HG03378 (cell line): Measurements from ENCODE around the gene ARMC9.
"Not testable (repeated sequence)": the region's sequence is repeated elsewhere in the genome, so short reads cannot be mapped to it uniquely, and the experiment has no call there.

Experiments
- ATAC-seq: cut with Tn5 transposase; IDR thresholded peaks from one replicate; pipeline ENCODE4 v1.9.1; 2021; ENCODE audit warnings: mild to moderate bottlenecking, moderate library complexity; ENCODE audit not compliant: unreplicated experiment

Gene ARMC9

DNA sequence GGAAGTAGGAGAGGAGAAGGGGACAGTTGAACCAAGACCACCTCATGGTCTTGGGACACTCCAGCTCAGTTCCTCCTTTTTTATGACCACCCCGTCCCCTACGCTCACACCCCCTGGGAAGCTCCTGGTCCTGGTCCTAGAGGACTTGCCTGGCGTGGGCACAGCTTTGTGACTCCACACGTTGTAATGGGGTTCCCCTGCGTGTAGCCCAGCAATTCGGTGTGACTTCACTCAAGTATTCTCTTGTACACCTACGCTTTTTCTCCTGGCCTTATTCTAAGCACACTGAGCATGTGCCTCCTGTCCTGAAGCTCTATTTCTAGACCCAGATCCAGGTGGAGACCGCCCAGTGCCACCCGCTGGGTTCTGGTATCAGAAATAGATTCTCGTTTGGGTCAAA lies 161.0 kb downstream of the ARMC9 start:
- no peak for ATAC-seq

DNA sequence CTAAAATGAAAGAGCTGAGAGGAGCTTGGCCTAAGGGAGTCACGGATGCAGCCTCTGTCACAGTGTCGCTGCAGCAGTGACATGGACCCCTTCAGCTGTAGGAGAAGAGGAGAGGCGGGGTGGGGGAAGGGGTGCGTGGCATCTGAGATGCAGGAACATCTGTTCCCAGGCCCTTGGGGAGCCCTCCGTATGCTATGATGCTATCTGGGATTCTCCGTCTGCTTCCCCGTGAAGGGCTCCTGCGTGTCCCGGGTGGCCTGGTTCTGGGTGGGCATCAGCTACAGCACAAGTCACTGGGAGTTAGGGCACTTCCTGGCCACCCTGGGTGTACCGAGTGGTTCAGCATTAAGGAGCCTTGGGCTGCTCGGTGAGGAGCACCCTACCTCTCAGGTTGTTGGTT lies 161.5 kb downstream of the ARMC9 start:
- ATAC-seq = no peak

DNA sequence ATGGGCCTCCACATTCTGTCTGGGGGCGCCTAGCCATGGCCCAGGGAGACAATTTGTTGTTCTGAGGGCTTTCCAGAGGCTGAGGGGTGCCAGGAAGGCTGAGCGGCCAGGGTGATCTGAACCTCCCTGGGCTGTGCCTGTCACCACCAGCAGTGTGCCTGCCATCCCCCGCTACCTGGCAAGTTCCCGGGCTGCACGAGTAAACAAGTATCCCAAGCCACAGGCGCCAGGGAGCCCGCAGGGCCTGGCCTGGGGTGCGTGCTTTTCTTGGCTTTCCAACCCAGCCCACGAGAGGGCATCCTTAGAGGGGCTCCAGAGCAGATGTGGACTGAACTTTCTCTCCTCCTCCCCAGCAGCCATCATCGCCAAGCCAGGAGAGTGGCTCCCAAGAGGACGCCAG lies 162.0 kb downstream of the ARMC9 start:
- no peak for ATAC-seq

DNA sequence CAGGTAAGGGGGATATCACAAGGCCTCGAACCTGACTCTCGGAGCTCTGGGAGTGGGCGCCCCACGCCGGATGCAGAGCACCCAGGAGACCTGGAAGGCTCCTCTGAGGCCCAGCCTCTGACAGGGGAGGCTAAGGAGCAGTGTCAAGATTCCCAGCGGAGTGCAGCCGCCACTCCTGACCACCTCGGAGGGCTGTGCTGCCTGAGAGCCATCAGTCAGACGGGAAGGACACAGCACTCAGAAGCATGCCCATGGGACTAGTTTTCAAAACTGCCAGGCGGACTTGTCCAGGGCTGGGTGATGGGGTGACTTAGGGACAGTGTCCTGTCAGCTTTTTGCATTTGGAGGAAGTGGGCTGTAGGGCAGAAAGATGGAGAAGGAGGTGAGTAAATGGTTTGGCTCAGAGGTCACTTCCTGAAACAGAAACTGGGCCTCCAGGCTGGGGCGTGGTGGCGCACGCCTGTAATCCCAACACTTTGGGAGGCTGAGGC lies 162.5 kb downstream of the ARMC9 start:
- no peak for ATAC-seq

DNA sequence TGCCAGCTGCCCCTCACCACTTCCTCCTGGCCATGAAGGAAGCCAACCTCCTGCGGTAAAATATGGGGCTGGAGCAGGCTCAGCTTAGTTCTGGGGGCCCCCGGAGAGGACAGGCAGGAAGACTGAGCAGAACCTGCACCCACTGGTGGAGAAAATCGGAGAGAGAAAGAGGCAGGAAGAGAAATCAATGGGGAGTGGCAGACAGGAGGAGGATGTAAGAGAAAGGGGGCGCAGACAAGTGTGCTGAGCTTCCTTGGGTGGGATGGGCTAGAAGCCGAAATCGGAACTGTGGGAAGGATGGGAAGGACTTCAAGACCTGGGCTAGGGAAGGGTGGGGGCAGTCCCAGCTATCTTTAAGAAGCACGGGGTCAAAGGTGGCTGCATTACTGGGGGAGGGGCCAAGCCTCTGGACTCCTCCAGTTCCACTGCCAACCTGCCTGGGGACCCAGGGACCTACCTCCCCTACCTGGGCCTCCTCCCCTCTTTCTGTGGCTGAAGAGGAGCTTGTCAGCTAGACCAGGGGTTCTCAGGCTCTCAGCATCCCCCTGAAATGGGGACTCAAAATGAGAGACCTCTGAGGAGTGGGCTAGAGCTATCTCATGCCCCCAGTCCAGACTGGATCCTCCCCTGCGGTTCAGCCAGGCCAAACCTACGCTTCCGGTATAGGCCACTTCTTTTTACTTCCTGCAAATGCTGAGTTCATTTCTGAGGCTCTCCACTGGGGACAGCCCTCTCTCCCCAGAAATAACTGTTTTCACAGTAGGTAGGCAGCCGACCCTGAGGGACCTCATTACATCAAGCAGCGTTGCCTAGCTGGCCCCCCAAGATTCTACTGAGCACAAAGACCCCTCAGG lies 163.5 kb downstream of the ARMC9 start:
- peak; percentile 93 for ATAC-seq

DNA sequence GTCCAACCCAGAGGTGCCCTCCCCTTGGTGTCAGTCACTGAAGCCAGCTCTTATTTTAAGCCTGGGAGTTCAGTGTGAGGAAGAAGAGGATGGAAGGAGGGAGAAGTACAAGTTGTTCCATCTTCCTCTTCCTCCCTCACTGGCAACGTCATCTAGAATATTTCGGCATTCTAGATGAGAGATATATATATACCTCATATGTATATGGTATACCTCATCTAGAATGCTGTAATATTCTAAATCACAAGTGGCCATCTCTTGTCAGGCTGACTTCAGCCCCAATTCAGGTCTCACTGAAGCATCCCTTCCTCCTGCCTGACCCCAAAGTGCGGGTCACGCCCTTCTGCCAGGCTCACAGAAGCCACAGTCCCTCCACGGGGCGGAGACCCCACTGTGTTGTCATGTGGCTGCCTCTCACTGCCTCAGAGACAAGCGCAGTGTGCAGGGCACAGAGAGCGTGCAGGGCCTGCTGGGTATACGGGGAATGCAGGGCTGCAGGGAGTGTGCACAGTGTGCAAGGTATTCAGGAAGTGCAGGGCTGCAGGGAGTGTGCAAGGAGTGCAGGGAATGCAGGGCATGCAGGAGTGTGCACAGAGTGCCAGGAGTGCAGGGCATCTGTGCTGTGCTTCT lies 164.2 kb downstream of the ARMC9 start:
- peak; percentile 2 for ATAC-seq

DNA sequence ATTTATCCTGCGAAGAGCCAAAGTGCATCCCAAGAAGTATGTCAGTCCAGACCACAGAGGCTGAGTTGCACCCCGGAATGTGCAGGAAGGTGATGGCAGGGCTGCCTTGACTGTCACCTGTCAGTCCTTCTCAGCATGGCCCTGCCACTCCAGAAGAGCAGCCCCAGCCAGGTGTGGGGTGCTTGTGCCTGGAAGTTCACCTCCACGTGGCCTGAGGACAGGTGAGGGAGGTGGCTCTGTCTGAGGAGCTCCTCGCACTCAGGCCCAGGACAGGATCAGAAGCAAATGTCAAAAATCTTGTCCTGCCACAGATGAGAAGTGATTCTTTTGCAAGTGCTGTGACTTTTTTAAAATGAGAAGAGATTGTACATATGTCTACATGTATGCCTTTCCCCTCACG lies 165.6 kb downstream of the ARMC9 start:
- no peak for ATAC-seq

DNA sequence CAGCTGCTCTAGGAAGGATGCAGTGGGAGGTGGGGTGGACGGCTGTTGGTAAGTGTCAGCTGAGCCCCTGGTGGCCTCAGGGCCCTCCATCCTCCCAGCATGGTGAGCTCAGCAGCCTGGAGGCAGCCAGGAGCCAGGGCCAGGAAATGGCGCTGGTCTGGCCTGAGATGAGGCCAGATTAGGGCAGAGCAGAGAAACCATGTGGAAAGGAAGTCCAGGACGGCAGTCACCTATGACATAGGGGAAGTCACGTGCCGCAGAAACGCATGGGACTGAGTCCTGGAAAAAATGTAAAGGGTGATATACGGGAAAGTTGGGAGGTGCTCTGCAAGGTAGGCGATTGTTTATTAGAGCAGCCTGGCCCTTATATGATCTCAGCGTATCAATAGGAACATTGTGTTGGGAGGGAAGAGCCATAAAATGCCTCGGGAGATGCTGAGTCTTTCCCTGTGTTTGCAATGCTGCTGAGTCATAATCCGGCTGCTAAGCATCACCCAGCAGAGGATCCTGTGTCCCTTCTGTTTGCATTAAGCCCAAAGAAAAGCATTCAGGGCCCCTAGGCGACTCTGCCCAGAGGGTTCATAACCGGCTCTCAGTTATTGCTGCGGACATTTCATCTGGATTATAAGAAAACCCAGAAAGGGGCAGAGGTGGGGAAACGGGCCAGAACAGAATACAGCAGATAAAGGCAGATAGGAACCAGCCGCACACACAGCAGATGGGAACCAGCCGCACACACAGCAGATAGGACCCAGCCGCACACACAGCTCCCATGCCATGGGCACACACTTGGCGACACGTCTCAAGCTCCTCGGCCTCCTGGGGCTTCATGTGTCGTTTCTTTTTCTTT lies 166.8 kb downstream of the ARMC9 start:
- no peak for ATAC-seq

DNA sequence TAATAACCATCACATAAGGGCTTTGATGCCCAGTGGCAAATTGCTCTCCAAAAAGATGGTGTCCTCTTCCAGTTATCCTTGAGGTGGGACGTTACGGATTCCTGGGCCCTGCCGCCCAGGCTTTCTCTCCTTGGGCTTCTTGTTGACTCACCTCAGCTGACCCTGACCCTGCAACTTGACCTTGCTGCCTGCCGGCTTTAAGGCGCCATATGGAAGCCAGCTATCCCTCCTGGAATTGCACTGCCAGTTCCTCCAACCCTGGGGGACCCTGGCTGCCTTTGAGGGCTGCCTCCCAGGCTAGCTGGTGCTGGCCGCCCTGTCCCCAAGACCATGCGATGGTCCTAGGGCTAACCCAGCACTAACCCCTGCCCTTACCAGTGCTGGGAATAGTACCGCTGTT lies 168.7 kb downstream of the ARMC9 start:
- ATAC-seq = no peak

DNA sequence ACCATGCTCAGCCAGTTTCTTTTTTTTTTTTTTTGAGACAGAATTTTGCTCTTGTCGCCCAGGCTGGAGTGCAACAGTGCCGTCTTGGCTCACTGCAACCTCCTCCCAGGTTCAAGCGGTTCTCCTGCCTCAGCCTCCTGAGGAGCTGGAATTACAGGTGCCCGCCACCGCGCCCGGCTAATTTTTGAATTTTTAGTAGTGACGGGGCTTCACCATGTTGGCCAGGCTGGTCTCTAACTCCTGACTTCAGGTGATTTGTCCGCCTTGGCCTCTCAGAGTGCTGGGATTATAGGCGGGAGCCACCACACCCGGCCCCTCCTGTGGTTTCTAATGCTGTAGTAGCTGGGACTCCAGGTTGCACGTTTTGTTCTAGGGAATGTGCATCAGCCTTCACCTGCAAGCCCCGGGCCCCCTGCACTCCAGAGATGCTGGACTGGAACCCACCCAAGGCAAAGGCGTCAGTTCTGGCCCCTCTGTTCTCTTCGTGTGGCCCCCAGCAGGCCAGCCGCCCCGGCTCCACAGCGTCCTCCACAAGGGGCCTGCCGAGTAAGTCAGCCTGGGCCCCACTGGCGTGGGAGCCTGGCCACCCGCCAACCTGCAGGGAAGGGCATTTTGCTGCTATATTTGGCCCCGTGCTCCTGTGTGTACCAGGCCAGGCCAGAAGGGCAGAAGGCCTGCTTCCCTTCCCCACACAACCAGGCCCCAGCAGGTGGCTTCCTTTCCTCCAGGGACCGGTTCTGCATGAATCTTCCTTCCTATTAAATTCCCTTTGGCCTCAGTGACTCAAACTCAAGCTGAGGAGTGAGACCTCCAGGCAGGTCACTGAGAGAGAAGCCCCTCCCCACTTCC lies 171.4 kb downstream of the ARMC9 start:
- no peak for ATAC-seq

DNA sequence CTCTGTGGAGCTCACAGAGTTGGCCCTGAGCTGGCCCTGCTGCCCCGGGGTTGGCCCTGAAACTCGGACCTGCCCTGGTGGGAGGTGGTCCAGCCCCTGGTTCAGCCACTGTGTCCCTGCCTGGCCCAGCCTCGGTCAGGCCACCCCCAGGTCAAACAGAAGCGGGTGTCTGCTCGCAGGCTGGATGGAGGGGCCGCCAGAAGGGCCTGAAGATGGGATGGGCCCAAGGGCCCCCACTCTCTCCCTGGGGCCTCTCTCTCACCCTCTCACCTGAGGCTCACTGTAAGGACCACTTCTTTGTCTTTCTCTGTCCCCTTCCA lies 172.0 kb downstream of the ARMC9 start:
- ATAC-seq = no peak

DNA sequence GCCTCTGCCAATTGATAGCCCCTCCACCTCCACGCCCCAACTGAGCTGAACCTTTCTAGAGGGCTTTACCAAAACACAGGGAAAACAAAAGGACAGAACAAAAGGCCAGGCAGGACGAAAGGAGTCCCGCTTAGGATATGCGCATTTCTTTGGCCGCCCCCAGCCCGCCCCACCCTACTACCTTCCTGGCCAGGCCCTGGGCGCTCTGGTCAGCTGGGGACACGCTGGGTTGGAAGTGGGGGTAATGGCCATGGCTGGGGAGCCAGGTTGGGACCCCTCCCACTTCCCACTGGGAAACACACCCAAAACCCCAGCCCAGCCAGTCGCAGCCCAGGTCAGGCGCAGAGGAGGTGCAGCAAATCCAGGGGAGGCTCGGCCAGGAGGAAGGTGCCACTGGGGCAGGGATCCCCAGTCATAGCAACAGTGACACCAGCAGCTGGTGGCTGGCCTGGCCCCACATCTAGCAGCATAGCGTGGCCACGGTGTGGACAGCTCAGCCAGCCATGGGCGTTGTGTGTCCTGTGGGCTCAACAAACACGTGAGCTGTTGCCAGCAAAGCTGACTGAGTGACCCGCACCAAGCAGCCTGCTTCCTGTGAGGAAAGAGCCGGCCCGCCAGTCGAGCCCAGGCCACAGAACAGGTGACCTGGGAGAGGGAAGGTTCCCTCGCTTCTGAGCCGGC lies 172.5 kb downstream of the ARMC9 start:
- ATAC-seq = no peak

DNA sequence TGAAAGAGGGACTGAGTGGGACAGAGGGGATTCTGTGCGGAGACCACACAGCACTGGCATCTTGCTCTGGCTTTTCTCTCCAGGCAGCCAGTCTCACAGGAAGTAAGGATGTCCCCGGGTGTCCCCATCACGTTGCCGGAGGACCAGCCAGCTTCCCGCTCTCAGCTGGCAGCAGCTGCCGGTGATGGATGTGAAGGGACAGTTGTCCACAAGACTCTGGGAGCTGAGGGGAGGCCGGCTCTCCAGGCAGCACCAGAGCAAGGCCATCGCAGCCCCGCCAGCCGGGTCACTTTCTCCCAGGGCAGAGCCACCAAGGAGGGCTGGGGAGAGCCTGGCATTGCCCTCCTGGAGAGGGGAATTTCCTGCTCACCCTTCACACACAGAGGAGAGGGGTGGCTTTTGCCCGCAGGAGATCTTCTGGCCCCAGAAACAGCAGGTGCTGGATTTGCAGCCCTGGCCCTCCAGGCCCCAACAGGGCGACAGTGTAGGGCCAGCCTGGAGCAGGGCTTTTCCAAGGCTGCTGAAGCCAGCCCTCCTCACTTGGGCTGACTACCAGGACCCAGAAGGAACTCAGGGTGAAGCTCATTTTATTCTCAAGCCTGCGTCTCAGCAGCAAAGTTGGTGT lies 173.1 kb downstream of the ARMC9 start:
- no peak for ATAC-seq

DNA sequence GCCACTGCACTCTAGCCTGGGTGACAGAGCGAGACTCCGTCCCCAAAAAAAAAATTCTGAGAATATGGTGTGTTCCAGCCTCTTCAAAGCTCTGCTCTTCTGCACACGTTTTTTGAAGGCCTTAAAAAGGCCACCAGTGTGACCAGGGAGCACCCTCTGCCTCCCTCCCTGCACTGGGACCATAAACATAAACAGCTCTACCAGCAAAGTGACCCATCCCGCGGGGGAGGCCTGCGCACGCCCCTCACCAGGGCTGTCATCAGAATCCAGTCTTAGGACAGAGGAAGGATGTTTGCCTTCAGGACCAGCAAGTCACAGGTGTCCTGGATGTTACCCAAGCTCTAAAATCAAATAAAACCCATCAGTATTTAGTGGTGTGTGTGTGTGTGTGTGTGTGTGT lies 173.9 kb downstream of the ARMC9 start:
- ATAC-seq = no peak

DNA sequence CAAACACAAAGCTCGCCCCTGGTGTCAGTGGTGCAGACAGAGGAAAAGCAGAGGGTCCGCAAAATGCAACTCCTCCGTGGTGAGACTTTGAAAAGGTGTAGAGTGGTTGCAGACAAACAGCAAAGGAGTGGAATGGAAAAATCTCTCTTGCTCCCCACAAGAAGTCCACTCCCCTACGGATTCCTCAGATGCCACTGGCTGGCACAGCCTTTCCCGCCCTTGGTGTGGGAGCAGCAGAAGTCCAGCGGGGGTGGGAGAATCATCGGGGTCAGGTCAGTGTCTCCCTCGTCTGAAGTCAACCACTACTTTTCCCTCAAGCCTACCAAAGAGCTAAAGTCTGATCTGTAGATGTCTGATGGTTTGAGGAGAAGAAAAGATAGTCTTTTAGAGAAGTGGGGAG lies 174.8 kb downstream of the ARMC9 start:
- no peak for ATAC-seq

DNA sequence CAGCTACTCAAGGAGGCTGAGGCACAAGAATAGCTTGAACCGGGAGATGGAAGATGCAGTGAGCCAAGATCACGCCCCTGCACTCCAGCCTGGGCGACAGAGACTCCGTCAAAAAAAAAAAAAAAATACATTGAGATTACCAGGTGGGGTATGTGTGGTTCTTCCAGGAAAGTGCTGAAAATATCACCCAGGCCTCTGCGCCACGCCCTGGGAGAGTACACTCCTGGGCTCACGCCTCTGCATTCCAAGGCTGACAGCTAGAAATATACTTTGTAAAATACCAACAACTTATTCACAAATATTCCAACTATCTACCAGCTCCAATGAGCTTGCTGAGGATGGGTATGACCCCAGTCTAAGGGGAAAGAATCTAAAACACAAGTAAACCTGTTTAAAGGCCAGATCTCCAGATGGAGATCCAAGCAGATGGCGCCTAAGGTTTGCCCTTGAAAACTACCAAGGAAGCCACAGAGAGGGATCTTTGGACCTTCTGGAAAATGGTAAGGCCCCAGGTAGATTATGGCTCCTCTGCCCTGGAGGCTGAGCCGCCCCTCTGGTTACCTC lies 175.4 kb downstream of the ARMC9 start:
- no peak for ATAC-seq

DNA sequence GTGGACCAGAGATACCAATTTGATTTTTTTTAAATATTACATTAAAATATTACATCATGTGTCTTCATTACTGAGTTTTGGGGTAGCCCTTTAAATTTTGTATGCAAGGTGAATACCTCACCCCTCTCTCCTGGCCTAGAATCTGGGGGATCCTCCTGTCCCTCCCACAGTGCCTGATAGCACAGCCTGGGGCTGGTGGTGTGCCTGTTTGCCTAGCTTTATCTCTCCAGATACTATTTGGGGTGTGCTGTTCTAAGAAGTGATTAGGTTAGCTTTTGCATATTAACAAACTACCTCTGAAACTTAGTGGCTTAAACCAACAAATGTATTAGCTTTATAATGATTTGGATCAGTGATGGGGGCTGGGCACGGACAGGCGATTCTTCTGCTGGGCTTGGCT lies 176.3 kb downstream of the ARMC9 start:
- ATAC-seq = no peak

DNA sequence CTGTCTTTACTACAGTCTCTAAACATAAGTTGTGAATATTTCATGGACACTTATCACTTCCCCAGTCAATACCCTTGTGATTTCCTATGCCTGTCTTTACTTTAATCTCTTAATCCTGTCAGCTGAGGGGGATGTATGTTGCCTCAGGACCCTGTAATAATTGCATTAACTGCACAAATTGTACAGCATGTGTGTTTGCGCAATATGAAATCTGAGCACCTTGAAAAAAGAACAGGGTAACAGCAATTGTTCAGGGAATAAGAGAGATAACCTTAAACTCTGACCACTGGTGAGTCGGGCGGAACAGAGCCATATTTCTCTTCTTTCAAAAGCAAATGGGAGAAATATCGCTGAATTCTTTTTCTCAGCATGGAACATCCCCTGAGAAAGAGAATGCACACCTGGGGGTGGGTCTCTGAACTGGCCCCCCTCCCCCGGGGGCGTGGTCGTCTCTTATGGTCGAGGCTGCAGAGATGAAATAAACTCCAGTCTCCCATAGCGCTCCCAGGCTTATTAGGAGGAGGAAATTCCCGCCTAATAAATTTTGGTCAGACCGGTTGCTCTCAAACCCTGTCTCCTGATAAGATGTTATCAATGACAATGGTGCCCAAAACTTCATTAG lies 177.7 kb downstream of the ARMC9 start:
- ATAC-seq = not testable (repeated sequence)

DNA sequence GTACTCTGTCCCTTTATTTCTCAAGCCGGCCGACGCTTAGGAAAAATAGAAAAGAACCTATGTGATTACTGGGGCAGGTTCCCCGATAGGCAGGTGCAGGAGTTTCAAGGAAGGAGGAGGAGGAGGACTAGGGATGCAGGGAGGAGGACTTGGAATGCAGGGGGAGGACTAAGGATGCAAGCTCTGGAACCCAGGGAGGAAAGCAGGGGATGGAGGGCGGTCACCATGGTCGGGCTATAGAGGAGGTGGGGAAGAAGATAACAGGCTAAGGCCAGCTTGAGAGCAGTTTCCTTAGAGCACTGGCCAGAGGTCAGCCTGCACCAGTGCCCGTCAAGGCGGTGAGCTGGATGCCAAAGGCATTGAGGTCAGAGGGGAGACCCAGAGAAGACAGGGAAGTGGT lies 178.4 kb downstream of the ARMC9 start:
- ATAC-seq = no peak
